Activated CD4-positive, CD25-positive, alpha-beta regulatory T cell treated with anti-CD3 and anti-CD28 coated beads, Interleukin-2, amount 50 U/mL, for 72 hours (primary cell): ENCODE data around the gene ECM2.

Experiments
- DNase-seq: peaks from one replicate; pipeline ENCODE4 v3.0.0; 2021

Gene ECM2

GRCh38 chr9:92496396-92497176 is 39.2 kb downstream of the ECM2 start:
- no peak for DNase-seq

GRCh38 chr9:92494856-92495255 is 40.9 kb downstream of the ECM2 start:
- no peak for DNase-seq

GRCh38 chr9:92493749-92494387 is 41.9 kb downstream of the ECM2 start:
- no peak for DNase-seq

DNA sequence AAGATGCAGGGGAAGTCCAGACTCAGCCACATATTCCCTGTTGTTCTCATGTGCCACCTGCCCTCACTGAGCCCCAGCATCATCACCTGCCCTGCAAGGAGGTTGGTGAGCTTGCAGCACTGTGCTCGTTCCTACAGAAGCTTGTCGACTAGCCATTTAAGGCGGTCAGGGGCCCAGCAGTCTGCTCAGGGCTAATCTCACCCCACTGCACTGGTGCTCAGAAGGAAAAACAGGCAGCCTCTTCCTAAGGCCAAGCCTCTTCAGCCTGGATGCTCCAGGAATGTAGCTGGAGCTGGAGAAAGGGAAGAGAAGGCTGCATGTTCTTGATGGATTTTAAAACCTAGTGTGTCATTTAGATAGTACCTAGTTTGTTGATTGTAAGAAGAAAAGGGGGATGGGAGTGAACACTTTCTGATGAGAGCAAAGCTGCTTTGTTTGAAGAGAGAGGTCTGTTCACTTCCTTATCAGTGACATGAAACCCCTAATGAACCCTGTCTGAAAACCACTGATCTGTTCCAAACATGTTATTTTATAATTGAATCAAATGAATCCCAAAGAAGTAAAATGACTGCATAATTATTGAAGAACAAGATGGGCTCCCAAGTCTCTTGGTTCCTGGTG is 42.9 kb downstream of the ECM2 start:
- DNase-seq, result no peak

- DNase-seq, result no peak
Observed at GRCh38 chr9:92488681-92489550, 46.9 kb downstream of the ECM2 start.

DNA sequence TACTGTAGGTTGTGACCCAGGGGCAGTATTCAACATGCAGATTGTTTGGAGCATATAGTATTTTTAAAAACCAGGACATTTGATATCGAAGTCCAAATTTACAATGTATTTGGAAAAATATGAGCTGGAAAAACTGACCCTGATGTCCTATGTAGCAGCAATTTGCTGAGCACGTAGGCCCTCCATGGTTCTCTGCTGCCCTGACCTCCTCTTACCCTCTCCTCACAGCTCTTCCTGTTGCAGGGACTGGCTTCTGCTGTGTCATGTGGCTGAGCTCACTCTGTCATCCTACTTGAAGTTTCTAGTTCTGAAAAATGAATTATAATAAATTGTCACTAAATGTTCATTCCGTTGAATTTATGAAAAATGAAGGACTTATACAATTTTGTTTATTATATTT is 49.4 kb downstream of the ECM2 start:
- no peak for DNase-seq

GRCh38 chr9:92484563-92484962 is 51.2 kb downstream of the ECM2 start:
- DNase-seq, result no peak

DNA sequence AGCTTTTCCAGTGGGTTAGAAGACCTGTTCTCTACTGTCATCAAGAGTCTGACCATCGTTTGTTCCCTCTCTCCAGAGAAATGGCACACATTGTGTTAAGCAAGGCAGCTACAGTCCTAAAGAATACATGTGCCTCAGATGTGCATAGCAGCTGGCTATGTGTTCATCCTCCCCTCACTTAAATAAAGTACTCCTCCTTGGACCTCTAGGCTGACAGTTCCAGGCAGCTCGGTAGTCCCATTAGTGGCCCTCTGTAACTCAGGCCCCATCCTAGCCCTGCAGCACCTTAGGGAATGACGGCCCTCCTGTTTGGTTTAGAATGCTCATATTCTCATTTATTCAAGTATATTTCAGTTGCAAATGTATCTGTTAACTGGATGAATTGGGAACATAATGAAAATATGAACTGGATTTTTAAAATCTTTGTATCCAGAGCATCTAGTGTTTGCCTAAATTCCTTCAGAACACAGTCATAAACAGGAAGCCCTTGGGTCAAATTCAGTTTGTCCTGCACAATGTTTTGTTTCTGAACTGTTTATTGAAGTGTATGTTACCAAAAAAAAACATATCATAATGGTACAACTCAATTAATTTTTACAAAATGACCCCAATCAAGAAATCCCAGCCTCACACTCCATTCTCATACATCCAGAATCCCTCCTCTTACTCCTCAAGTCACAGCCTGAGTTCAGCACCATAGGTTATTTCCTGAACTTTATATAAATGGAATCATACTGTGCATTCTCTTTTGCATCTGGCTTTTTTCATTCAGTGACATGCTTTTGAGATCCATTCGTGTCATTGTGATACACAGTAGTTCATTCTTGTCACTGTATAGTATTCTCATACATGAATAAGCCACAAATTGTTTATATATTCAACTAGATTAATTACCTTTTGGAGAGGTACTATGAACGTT is 51.9 kb downstream of the ECM2 start:
- no peak for DNase-seq

DNA sequence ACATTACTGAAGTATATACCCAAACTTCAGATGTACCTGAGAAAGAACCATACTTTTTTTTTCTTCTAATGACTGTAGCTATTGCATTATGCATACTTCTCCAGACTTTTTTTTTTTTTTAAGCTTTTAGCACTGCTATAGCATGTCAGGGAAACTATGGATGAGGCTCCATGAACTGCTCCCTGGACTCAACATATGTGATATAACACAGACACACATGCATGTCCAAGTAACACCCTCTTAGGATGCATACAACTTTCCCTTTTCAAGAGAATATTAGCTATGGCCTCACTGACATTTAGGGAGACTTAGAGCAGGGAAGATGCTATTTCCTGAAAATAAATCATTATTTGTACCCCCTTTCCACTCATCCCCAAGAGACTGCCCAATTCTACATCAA is 53.0 kb downstream of the ECM2 start:
- DNase-seq, result no peak

DNA sequence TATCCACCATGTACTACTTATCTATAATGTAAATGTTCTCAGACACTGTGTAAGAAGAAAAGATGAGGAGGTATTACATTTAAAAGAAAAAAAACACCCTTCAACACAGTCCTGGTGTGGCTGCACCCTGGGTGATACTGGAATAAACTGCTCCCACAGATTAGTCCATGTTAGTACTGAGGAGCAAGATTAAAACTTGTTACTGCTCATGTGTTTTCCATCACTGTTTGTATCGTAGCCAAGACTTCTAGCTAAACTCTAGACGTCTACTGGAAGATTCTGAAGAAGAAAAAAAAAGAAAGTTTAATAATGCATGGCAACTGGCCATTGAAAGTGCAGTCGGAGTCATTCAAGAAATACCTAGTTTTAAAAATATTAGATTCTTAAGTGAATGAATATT is 53.5 kb downstream of the ECM2 start, which contains the start of gene ASPN:
Gene ASPN, minus strand, starts transcription at position 178 of the 400 bp plus-strand sequence.
- DNase-seq, result no peak

DNA sequence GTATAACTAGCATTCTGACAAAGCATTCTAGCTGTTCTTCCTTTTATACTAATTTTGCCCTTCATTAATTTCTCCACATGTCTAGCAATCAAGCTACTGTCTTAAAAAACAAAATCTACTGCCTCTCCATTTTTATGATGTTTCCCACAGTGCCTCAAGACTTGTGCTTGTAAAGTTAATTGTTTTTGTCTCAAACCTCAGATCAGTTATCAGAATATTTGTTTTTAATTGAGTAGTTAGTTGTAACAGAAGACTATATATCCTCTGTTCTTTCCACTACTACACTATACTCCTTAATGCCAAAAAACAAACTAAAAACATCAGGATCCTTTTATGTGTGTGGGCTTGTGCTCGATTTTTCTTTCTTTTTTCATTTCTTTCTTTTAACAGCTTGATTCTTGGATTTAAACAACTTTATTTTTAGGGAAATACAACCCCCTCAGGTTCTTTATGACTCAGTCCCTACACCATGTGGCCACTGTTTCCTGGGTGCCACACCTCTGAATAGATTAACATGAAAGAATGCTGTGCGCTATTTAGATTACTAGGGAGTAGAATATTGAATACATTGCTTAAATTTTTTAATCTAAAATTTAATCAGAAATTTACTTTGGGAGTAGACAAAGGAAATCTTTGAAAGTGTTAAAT is 54.7 kb downstream of the ECM2 start:
- no peak for DNase-seq

GRCh38 chr9:92480291-92480771 is 55.5 kb downstream of the ECM2 start:
- no peak for DNase-seq

GRCh38 chr9:92479346-92479745 is 56.4 kb downstream of the ECM2 start:
- DNase-seq, result no peak

- DNase-seq, result no peak
Observed at GRCh38 chr9:92478783-92479182, 57.0 kb downstream of the ECM2 start.

DNA sequence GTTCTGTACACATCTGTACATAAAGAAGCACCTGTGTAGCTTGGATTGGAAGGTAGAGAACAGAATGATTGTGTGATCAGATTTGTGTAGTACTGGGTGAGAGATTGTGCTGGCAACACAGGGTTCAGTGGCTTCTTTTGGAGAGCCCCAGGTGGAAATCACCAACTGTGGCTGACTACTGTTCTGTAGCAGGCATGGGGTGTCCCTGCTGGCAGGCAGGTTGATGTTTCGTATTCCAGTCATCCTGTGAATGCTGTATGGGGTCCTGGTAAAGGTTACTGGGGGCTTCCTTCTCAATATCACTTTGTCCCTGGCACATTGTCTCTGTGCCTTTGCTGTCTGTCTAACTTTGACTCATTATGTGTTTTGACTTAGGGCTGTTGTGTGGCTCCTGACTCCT is 58.8 kb downstream of the ECM2 start:
- DNase-seq, result no peak

DNA sequence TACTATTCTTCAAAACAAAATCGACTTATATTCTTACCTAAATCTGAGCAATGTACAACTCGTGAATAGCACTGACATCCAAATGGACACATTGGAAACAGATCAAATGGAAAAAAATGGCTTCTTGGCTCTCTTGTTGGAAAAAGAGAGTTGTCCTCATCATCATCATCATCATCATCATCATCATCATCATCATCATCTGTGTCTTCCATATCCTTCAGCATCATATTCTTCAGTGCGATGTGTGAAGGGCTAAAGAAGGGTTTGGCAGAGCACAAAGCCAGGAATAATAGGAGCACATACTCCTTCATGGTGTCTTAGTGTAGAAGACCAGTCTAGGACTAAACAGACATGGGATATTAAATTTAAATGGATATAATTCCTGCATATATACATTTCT is 61.2 kb downstream of the ECM2 start:
- DNase-seq, result no peak

GRCh38 chr9:92468206-92468605 is 67.6 kb downstream of the ECM2 start:
- DNase-seq, result no peak

DNA sequence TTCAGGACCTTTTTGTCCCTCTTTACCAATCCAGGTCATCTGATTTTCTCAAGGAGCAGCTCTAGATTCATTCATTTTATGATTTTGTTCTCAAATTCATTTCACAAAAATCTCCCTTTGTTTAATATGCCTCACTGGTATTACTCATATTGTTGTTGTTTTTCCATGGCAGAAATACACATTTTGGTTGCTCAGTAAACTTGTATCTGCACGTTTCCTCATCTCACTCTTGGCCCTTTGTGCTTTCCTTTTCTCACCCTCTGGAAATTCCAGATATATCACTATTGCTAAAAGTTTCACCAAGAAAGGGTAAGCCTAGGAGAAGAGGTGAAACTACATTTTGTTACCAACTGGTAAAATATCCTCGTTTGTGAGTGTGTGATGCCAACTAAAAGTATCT is 68.3 kb downstream of the ECM2 start:
- DNase-seq, result no peak

DNA sequence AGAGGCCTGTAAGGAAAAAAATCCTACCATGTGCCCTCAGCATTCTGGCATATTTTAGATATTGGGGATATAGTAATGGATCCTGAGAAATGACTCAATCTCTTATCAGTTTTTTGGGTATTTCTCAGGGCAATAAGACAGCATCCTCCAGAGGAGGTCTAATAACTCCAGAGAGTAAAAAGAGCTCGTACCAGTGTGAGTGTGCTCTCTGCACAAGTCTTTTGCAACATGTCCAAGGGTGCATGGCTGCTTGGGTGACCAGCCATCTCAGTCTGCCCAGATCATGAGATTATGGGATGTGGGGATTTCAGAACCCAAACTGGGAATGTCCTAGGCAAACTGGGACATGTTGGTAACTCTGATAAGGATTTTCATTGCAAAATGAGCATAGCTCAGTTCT is 68.7 kb downstream of the ECM2 start:
- DNase-seq, result no peak

DNA sequence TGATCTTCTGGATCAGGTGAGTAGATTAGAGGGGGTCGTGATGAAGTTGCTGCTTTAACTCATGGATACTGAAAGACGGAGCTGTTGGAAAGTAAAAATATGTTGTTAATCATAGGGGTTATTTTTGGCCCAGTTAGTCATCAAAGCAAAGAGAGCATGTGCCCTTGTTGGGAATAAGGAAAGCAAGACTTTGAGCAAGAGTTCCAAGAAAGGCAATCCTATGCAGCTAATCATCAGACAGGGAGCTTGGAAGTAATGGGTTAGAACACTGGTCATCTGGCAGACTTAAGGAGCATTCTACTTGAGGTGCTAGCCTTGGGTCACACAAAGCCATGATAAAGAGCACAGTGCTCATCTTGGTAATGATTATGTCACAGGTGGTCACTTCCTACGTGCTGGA is 71.8 kb downstream of the ECM2 start:
- no peak for DNase-seq

- no peak for DNase-seq
Observed at GRCh38 chr9:92463387-92463786, 72.4 kb downstream of the ECM2 start.
